22Rv1 (cell line): ENCODE data around the gene NACC1.

Source experiments
- H3K27ac ChIP-seq: fragments of 450-650 bp; 2 replicates; pipeline ENCODE4 v1.5.1; 2017
- CTCF ChIP-seq: fragments of 450-650 bp; IDR thresholded peaks from 2 replicates; pipeline ENCODE4 v1.5.1; 2017; ENCODE audit warnings: mild to moderate bottlenecking
- ZFX ChIP-seq: fragments of 450-650 bp; IDR thresholded peaks from 2 replicates; pipeline ENCODE4 v1.6.1; 2017; ENCODE audit warnings: antibody characterized with exemption, borderline replicate concordance

Gene NACC1

DNA sequence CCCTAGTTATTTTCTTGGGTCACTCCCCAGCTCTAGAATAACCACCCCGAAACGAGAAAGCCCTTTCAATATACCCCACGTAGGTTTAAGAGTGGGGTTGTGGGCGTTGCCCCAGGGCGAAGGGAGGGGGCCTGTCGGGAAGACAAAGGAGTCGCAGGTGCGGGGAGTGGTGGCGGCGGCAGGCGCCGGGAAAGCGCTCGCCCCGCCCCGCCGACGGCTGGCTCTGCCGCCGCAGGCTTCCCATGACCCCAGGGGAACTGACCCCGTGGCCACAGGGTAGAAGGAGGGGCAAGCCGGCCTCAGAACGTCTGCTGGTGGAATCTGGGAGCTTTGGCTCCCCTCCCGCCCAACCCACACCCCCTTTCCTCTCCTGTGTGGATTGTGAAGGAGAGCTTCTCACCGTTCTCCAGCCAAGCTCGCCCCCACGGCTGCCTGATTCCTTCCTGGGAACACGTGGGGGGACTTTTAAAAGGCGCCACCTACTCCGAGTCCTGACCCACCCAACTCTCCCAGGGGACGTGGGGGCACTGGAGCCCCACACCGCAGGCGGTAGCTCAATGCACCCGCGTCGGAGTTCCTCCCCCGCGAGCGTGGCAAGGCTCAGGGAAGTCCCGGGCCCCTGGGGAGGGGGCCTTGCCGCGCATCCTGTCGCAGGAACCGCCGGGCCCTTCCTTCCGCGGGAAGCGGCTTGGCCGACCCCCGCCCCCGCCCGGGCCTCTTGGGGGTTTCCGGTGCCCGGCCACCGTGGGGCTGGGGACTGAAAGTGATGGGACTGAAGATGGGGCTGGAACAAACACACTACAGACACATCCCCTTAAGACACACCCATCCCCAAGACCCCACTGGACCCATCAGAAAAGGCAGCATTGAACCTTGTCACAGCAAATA is 37.7 kb downstream of the NACC1 start:
- peak overlapping the region; percentile 99 for H3K27ac ChIP-seq
- TF ChIP-seq ZFX (no peak), CTCF (no peak)

- H3K27ac ChIP-seq, result peak overlapping the region; percentile 99; the same call in 1 of the 2 replicates
Observed at GRCh38 chr19:13159713-13160112, 41.6 kb downstream of the NACC1 start.

GRCh38 chr19:13160557-13160956 is 42.5 kb downstream of the NACC1 start:
- peak overlapping the region; percentile 99 for H3K27ac ChIP-seq
- TF ChIP-seq CTCF (no peak), ZFX (no peak)

More at GRCh38 chr19:13159713-13160112, 41.6 kb downstream of the NACC1 start:
- TF ChIP-seq ZFX (no peak), CTCF (no peak)

DNA sequence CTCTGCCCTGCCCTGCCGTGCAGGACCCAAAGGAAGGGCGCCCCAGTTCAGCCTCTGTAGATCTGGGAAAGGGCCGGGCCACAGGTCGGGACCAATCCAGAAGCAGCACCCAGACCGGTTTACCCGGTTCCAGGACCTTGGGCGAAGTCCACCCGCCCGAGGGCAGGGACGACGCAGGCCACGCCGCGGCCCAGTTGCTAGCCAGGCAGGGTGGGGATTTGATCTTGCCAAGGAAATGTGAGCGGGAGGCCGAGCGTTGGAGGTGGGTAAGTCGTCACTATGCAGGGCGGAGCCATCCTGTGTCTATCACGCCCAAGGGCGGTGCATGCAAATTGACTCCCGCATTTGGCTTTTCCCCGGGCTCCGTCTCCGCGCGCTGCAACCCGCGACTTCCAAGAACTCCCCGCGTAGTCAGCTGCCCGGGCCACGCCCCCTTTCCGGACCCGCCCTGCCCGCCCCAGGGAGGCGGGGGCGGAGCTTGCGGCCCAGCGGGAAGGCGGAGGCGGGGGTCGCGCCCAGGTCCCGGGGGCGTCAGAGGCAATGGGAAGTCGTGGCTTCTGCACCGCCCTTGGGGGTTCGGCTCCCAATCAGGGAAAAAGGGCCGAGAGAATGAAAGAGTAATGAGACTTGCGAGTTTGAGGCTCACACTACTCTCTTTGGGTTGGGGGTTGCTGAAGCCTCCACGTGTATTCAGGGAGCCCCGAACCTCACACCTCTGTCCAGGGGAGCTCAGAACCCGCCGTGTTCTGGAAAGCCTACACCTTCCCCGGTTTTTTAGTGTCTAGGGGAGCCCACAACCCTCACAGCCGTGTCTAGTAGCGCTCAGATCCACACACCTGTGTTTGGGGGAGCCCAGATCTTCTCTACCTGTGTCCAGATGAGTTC is 44.9 kb downstream of the NACC1 start:
- H3K27ac ChIP-seq, result peak overlapping the region; percentile 99
- TF ChIP-seq CTCF (no peak), ZFX (no peak)

DNA sequence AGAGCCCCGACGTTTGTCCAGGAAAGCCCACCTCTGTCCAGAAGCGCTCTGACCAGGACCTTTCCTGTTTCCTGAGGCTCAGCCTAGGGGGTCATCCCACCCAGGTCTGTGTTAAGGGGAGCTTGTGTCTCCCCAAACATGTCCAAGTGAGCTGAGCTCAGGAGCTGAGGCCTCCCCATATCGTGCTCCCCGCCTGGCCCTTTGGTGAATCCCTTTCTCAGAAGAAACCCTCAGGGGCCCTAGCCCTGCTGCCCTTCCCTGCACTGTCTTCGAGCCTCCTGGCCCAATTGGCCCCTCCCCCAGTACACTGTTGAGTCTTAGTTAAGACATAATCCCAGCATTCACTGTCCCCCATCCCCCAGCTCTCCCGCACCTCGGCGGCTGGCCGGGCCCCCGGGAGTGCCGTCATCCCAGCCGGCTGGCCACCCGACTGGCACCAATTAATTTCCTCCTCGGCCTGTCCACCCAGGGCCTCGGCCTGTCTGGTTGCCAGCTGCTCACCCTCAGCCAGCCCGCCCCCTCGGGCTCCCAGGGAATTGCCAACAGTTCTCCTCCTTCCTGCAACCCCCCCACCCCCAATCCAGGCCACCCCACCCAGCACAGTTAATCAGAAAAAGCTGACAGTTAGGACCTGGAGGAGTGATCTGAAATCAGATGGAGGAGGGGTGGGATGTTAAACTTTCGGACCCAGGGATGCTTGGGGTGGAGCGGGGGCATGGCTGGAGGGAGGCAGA is 45.7 kb downstream of the NACC1 start:
- peak overlapping the region; percentile 99 for H3K27ac ChIP-seq
- TF ChIP-seq ZFX (no peak), CTCF (no peak)

- TF ChIP-seq ZFX (no peak), CTCF (no peak)
- peak overlapping the region; percentile 99 for H3K27ac ChIP-seq
Observed at GRCh38 chr19:13164343-13165161, 46.5 kb downstream of the NACC1 start.
